MM.1S (cell line): Measurements from ENCODE around the gene OAF.

ENCODE experiments used
- EZH2 ChIP-seq: fragments of 300-600 bp; sonication (generic); optimal IDR thresholded peaks from 2 replicates; pipeline ENCODE3; 2017; ENCODE audit warnings: low read depth, mild to moderate bottlenecking, antibody characterized with exemption, low read length, mixed read lengths
- EZH2phosphoT487 ChIP-seq: fragments of 300-600 bp; sonication (generic); IDR thresholded peaks from 2 replicates; pipeline ENCODE4 v1.6.1; 2018; ENCODE audit warnings: antibody characterized with exemption, low read length
- TF ChIP-seq, protein P1 (sequence below): fragments of 300-600 bp; sonication (generic); IDR thresholded peaks from 2 replicates; pipeline ENCODE4 v1.5.1; 2016; ENCODE audit warnings: antibody characterized with exemption, low read length, mixed read lengths

DNA sequence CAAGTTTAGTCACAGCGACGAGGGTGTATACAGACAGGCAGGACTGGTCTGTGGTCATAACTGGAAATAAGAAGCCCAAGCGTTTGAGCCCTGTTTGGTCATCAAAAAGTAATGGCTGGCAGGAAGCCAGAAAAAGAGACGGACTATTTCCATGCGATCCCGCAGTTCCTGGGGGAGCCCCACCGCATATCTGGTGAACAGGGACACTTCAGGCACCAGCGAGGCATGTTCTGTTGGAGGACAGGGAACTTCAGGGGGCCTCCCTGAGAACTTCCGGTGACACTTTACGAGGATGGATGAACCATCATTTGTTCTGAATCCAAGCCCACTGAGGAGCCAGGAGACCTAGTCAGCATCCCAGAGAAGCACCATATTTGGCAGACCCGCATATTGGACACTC is 43.2 kb upstream of the OAF start:
- TF ChIP-seq, protein P1, sequence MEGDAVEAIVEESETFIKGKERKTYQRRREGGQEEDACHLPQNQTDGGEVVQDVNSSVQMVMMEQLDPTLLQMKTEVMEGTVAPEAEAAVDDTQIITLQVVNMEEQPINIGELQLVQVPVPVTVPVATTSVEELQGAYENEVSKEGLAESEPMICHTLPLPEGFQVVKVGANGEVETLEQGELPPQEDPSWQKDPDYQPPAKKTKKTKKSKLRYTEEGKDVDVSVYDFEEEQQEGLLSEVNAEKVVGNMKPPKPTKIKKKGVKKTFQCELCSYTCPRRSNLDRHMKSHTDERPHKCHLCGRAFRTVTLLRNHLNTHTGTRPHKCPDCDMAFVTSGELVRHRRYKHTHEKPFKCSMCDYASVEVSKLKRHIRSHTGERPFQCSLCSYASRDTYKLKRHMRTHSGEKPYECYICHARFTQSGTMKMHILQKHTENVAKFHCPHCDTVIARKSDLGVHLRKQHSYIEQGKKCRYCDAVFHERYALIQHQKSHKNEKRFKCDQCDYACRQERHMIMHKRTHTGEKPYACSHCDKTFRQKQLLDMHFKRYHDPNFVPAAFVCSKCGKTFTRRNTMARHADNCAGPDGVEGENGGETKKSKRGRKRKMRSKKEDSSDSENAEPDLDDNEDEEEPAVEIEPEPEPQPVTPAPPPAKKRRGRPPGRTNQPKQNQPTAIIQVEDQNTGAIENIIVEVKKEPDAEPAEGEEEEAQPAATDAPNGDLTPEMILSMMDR, result no peak
- no peak for TF ChIP-seq EZH2phosphoT487
- TF ChIP-seq EZH2, result no peak
